A549 (cell line): ENCODE data around the gene EPB41L5. TPM values are rescaled to one million over a fixed set of nuclear protein-coding genes. Genes with fewer than 3 reads are reported as not detected.

Source experiments
- ATAC-seq, 2 experiments: fragments of 200-7000 bp in 1 of 2; fragments of >200 bp in 1 of 2; cut with Nextera tagmentation in 1 of 2; cut with Tn5 transposase in 1 of 2; 3 replicates each; pipeline versions ENCODE4 v1.8.0 to v1.9.1; 2018 to 2020; ENCODE audit warnings: mild to moderate bottlenecking in 1 of 2, moderate library complexity in 1 of 2
- CTCF ChIA-PET: fragments of 300-600 bp; sonication (Branson Sonifier 250); formaldehyde crosslinking; extraction: SDS; loops from one replicate; lab custom pipeline; 2021; ENCODE audit warnings: antibody characterized with exemption, inconsistent platforms; lab: Yijun Ruan, JAX
- POLR2A ChIA-PET: fragments of 350-600 bp; formaldehyde crosslinking; extraction: SDS; loops from one replicate; lab custom pipeline; 2021; ENCODE audit warnings: antibody characterized with exemption, inconsistent platforms; lab: Yijun Ruan, JAX
- DNase-seq, 2 experiments: peaks; one replicate each; pipeline versions ENCODE4 v3.0.0 to v3.0.0-alpha.2; 2011 to 2016; ENCODE audit warnings: low read depth in 1 of 2, low spot score in 1 of 2
- FAIRE-seq: peaks from 2 replicates; lab custom pipeline; 2011; peaks lifted over from hg19 to GRCh38; lab: Jason Lieb, UNC
- H3K27ac ChIP-seq, 2 experiments: fragments of >200 bp; sonication (Bioruptor Twin); formaldehyde crosslinking; 3 replicates each; pipeline ENCODE4 v1.5.1; 2016 to 2017
- H3K4me1 ChIP-seq: fragments of >200 bp; sonication (Bioruptor Twin); formaldehyde crosslinking; 3 replicates; pipeline ENCODE4 v1.6.1; 2016
- H3K4me2 ChIP-seq: fragments of >200 bp; sonication (Bioruptor Twin); formaldehyde crosslinking; 3 replicates; pipeline ENCODE4 v1.6.1; 2016
- H3K4me3 ChIP-seq: fragments of >200 bp; sonication (Bioruptor Twin); formaldehyde crosslinking; 3 replicates; pipeline ENCODE4 v1.5.1; 2016
- H3K9me3 ChIP-seq: fragments of >200 bp; sonication (Bioruptor Twin); formaldehyde crosslinking; 3 replicates; pipeline ENCODE4 v1.6.1; 2016
- BHLHE40 ChIP-seq: IDR thresholded peaks from 2 replicates; pipeline ENCODE4 v1.6.1; 2012; ENCODE audit warnings: low read depth, low read length, inconsistent platforms
- CBX2 ChIP-seq: fragments of 200-600 bp; sonication (generic); IDR thresholded peaks from 2 replicates; pipeline ENCODE4 v1.6.1; 2016; ENCODE audit warnings: low read depth, mild to moderate bottlenecking, borderline replicate concordance
- CBX8 ChIP-seq: fragments of 200-600 bp; sonication (generic); IDR thresholded peaks from 2 replicates; pipeline ENCODE4 v1.6.1; 2016
- CHD2 ChIP-seq: fragments of 150-350 bp; IDR thresholded peaks from 2 replicates; pipeline ENCODE4 v1.6.1; 2014; ENCODE audit warnings: low read length; ENCODE audit not compliant: partially characterized antibody
- CTCF ChIP-seq: fragments of >200 bp; sonication (Bioruptor Twin); formaldehyde crosslinking; IDR thresholded peaks from 3 replicates; pipeline ENCODE4 v1.5.1; 2016
- EHMT2 ChIP-seq: fragments of 200-600 bp; sonication (generic); IDR thresholded peaks from 2 replicates; pipeline ENCODE4 v1.6.1; 2016; ENCODE audit warnings: antibody characterized with exemption, low read depth, mild to moderate bottlenecking, moderate library complexity
- ESRRA ChIP-seq: fragments of 150-350 bp; IDR thresholded peaks from 2 replicates; pipeline ENCODE4 v1.6.1; 2014; ENCODE audit warnings: mild to moderate bottlenecking, low read length, borderline replicate concordance
- FOSB ChIP-seq: fragments of 250-450 bp; sonication (Bioruptor Pico); IDR thresholded peaks from 2 replicates; pipeline ENCODE4 v1.5.0; 2020; ENCODE audit warnings: mild to moderate bottlenecking, moderate library complexity
- FOXS1 ChIP-seq: fragments of 250-450 bp; sonication (Bioruptor Pico); IDR thresholded peaks from 2 replicates; pipeline ENCODE4 v1.5.0; 2020; ENCODE audit warnings: mild to moderate bottlenecking, moderate library complexity
- HOXB5 ChIP-seq: fragments of 250-450 bp; sonication (Bioruptor Pico); IDR thresholded peaks from 2 replicates; pipeline ENCODE4 v1.5.0; 2020; ENCODE audit warnings: mild to moderate bottlenecking, moderate library complexity
- MAFK ChIP-seq: fragments of 450-650 bp; IDR thresholded peaks from 2 replicates; pipeline ENCODE4 v1.6.1; 2014; ENCODE audit not compliant: partially characterized antibody
- NR3C1 ChIP-seq: fragments of >200 bp; sonication (Bioruptor Twin); formaldehyde crosslinking; IDR thresholded peaks from 3 replicates; pipeline ENCODE4 v1.6.1; 2017
- PHF8 ChIP-seq: fragments of 200-600 bp; sonication (generic); IDR thresholded peaks from 2 replicates; pipeline ENCODE4 v1.6.1; 2016; ENCODE audit warnings: low read depth, mild to moderate bottlenecking, antibody characterized with exemption, moderate library complexity, borderline replicate concordance
- POLR2AphosphoS2 ChIP-seq: conservative IDR thresholded peaks from 2 replicates; pipeline ENCODE4 v1.6.1; 2012; ENCODE audit warnings: low read length, improper control_type of control experiment, inconsistent platforms
- RAD21 ChIP-seq, 2 experiments: fragments of >200 bp in 1 of 2; sonication (Bioruptor Twin) in 1 of 2; formaldehyde crosslinking in 1 of 2; IDR thresholded peaks in 1 of 2; conservative IDR thresholded peaks in 1 of 2; 2 replicates in 1 of 2; 3 replicates in 1 of 2; pipeline ENCODE4 v1.6.1; 2012 to 2018; ENCODE audit warnings: inconsistent platforms in 1 of 2
- RARB ChIP-seq: fragments of 250-450 bp; sonication (Bioruptor Pico); IDR thresholded peaks from 2 replicates; pipeline ENCODE4 v1.8.0; 2021; ENCODE audit warnings: mild to moderate bottlenecking, moderate library complexity
- REST ChIP-seq: fragments of 200-600 bp; sonication (generic); IDR thresholded peaks from 2 replicates; pipeline ENCODE4 v1.6.1; 2016; ENCODE audit warnings: antibody characterized with exemption, mild to moderate bottlenecking, moderate library complexity
- SREBF2 ChIP-seq: fragments of 450-650 bp; IDR thresholded peaks from 2 replicates; pipeline ENCODE4 v1.6.1; 2014; ENCODE audit warnings: mild to moderate bottlenecking, moderate library complexity
- TP53 ChIP-seq: fragments of 250-450 bp; sonication (Bioruptor Pico); IDR thresholded peaks from 2 replicates; pipeline ENCODE4 v1.5.0; 2021; ENCODE audit warnings: mild to moderate bottlenecking, moderate library complexity
- ZSCAN20 ChIP-seq: fragments of 250-450 bp; sonication (Bioruptor Pico); IDR thresholded peaks from 2 replicates; pipeline ENCODE4 v1.8.0; 2022; ENCODE audit warnings: mild to moderate bottlenecking, moderate library complexity
- WGBS: methylation state at CpG from one replicate; pipeline ENCODE4 v1.1.6; 2017; ENCODE audit errors: missing lambda C conversion rate; 5-methylcytosine and 5-hydroxymethylcytosine counted together
- polyA plus RNA-seq, 4 experiments: library from polyadenylated mRNA; depleted of rRNA in 3 of 4; stranded (reverse); fragments of >200 nt; fragmentation: RNase III in 1 of 4; extraction: RNeasy Plus Mini Kit Qiagen cat#74134 plus additional on column Dnase treatment in 1 of 4; gene quantifications; 2 replicates in 3 of 4; 3 replicates in 1 of 4; pipeline ENCODE4 v1.2.3, GENCODE V29; 2011 to 2017

Gene EPB41L5
- polyA plus RNA-seq, 2 of the 4 experiments (the other 2 are of a cell fraction), result 5.8 to 33.0 TPM

- Histone ChIP-seq H3K9me3 (no peaks in the 10 kb centered on the region), H3K4me2 (no peak overlapping the region), H3K27ac (no peak overlapping the region), H3K4me1 (peaks cover under 1% of the 10 kb centered on the region; the same call in 1 of the 3 replicates), H3K4me3 (no peak overlapping the region)
- TF ChIP-seq POLR2AphosphoS2 (no peak), CBX2 (no peak), CBX8 (no peak), ESRRA (no peak), CHD2 (no peak), RARB (no peak), ZSCAN20 (CRISPR knock-in tag) (no peak), SREBF2 (no peak), HOXB5 (no peak), MAFK (no peak), FOSB (CRISPR knock-in tag) (no peak), PHF8 (no peak), BHLHE40 (no peak), NR3C1 (no peak), TP53 (CRISPR knock-in tag) (no peak), RAD21 (conservative IDR thresholded peaks at IDR 0.05 in 1 of 2, IDR thresholded peaks at IDR 0.05 in 1 of 2) (no peak), REST (no peak), FOXS1 (CRISPR knock-in tag) (no peak)
- 91% methylated on average over 1 of the region's 1 CpG for WGBS
- ChIA-PET POLR2A (no interaction called here), CTCF (no interaction called here)
- FAIRE-seq (no peak), ATAC-seq (no peak), DNase-seq (no peak)
These were observed 11.4 kb upstream of the EPB41L5 start for GRCh38 chr2:120001471-120001870.

GRCh38 chr2:120004254-120004653, 8.6 kb upstream of the EPB41L5 start:
- no peak overlapping the region for H3K27ac ChIP-seq
- no peaks in the 10 kb centered on the region for H3K4me1 ChIP-seq
- FAIRE-seq (no peak), ATAC-seq (no peak), DNase-seq (no peak)
- no peak overlapping the region for H3K4me3 ChIP-seq
- ChIA-PET POLR2A (no interaction called here), CTCF (no interaction called here)
- H3K4me2 ChIP-seq, result no peak overlapping the region
- no peaks in the 10 kb centered on the region for H3K9me3 ChIP-seq
- TF ChIP-seq CTCF (no peak), HOXB5 (no peak), FOSB (CRISPR knock-in tag) (no peak)
- TF ChIP-seq, all 56 proteins: peak for 0

- DNase-seq (no peak), FAIRE-seq (no peak), ATAC-seq (no peak)
- POLR2A ChIA-PET, result no interaction called here
- Histone ChIP-seq H3K27ac (no peak overlapping the region), H3K4me1 (no peaks in the 10 kb centered on the region), H3K9me3 (no peaks in the 10 kb centered on the region), H3K4me3 (no peak overlapping the region), H3K4me2 (no peak overlapping the region)
- no peak for TF ChIP-seq CBX8
- no peak for TF ChIP-seq EHMT2
- WGBS, result 79% methylated on average over 11 of the region's 11 CpGs
- CTCF ChIA-PET, result no interaction called here
These were observed 6.9 kb upstream of the EPB41L5 start for GRCh38 chr2:120005834-120006521.
